UCSD-AML1 (cell line): ENCODE results near the gene UBE4B.

ENCODE experiments used
- DNase-seq: peaks from one replicate; lab custom pipeline; 2025; ENCODE audit not compliant: unreplicated experiment; lab: John Stamatoyannopoulos, UW

Gene UBE4B

DNA sequence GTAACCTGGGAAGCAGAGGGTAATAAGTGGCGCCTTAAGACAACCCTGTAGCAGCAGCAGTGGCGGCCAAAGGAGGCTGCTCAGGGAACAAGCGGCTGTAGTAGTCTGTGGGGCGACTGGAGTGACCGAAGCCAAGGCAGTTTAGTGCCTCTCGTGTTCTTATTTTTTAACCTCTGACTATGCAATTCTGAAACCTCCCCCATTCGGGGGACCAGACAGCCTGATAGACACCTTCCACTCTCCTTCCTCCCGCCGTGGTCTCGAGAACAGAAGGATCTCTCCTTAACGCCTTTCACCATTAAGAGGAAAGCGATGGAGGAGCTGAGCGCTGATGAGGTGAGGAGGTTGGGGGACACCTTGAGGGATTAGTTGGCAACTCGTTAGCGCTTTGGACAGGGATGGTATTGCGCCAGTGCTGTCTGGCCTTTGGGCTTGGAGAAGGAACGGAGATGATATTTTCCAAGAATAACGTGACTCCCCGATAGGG, 644 bp downstream of the UBE4B start:
- DNase-seq = no peak

DNA sequence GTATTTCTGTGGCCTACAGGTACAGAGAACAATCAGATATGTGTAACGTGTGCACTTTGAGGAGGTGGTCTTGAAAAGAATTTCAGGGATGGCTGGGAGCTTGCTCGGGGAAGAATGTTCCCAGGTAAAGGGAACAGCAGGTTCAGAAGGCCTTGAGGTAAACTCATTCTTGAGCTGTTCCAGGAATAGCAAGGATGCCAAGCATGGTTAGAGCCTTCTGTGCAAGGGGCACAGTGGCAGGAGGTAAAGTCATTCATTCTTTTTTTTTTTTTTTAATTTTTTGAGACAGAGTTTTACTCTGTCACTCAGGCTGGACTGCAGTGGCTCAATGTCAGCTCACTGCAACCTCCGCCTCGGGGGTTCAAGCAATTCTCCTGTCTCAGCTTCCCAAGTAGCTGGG, 10.0 kb downstream of the UBE4B start:
- no peak for DNase-seq

DNA sequence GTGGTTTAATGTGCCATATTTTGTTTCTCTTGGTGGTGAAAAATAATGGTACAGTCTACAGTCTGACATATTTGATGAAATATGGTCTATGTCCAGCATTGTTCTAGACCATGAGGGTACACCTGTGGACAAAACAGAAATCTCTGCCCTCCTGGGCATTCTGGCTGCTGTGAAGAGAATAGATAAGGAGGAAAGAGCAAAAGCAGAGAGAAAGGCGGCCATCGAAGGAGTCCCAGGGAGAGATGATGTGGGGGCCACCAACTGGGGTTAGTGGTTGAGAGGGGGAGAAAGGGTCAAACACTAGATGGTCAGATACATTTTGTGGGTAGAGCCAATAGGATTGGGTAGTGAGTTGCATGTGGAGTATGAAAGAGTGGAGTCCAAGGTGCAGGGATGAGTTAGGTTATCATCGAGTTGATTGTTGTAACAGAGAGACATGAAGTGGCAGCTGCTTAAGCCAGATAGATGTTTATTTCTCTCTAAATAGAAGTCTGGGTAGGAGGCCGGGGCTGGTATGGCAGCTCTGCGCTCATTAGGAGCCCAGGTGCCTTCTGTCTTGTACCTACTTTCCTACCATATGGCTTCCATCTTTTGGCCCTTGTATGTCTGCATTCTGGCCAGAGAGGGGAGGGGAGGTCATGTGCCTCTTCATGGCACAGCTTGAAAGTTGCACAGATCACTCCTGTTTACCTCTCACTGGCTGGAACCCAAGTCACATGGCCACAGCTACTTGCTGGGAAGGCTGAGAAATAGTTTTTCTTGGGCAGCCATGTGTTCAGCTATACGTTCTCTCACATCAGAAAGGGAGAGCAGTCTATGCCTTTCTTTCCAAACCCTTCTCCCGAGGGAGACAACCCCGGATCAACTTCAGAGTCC, 13.0 kb downstream of the UBE4B start:
- no peak for DNase-seq

DNA sequence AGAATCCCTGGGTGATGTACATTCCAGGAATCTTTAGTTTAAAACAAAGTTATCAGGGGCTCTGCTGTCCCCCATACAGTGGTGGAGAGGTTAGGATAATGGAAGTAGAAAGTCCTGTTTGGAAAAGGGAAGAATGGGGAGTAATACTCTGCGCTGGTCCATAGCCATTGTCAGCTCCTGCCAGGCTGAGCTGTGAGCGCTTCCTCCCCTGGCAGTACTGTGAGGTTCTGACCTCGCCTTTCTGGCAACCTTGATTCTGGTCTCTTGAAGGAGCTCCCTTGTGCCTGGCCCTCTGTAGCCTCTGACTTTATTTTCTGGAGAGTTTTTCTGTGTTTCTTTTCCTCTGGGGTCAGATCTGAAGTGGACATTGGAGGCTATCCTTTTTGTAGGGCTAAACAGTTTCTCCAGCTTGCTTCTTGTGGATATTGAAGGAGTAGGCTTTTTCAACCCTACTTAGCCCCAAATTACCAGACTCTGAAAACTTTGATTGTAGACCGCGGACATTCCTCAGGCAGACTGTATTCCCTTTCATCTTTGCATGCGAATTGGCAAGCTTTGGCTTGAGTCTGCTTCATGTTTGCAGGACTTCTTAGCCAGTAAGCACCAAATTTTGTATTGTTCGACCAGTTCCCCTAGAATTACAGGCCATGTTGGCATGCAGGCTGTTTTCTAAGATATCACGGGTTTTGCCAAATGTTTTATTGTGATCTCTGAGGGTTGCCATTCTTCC, 13.8 kb downstream of the UBE4B start:
- no peak for DNase-seq

DNA sequence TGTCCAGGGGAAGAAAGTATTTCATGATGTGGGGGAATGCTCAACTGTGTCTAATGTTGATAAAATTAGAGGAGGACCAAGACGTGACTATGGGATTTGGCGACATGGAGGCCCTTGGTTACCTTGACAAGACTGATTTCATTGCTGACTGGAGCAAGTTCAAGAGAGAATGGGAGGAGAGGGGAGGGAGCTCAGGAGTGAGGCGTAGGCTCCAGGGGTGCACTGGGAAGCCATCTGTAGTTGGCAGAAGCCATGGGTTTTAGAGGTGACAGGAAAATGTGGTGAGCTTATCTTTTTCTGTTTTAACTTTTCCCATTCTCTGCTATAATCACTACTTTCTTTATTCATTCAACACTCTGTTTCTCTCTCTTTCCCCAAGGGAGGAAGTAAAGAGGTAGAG, 15.8 kb downstream of the UBE4B start:
- no peak for DNase-seq

DNA sequence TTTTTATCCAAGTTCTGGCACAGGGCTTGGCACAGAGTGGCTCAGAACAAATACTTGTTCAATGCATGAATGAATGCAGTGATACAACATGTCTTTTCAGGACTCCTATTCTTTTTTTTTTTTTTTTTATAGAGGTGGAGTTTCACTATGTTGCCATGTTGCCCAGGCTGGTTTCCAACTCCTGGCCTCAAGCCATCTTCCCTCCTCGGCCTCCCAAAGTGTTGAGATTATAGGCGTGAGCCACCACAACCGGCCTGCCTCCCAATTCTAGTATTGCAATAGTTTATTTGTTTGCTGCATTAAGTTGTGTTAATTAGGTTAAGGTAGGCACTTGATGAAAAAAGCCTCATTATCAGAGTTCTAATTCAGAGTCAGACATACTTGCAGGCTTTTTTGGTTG, 17.9 kb downstream of the UBE4B start:
- no peak for DNase-seq

DNA sequence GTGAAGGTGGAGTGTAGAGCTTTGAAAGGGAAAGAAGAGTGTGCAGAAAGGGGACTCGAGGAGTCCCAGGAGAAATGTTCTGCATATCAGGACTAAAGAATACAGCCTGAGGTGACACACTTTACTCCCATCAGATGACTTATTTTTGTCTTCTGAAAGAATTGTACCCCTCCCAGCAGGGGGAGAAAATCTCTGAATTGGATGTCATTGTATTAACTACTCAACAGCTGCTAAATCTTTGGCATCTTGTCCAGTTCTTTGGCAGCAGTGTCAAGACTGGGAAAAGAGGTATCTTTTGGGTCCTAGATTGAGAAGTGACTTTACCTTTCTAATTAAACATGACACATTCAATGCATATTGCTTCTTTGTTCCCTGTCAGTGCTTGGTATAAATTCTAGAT, 18.9 kb downstream of the UBE4B start:
- DNase-seq = no peak

DNA sequence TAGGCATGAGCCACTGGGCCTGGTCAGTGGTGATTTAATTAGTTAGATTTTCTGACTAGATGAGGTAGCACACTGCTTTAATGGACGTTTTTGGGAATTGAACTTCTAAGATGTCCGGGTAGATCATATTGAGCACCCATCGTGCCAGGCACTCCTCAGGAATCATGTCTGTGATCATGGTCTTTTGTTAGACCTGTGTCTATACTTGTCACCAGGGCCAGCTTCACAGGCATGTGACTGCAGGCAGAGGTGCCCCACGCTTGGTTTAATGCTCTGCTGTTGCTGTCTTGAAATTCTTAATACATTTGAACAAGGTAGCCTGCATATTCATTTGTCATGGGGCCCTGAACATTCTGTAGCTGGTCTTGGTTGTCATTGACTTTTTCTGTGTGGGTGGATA, 19.6 kb downstream of the UBE4B start:
- no peak for DNase-seq

DNA sequence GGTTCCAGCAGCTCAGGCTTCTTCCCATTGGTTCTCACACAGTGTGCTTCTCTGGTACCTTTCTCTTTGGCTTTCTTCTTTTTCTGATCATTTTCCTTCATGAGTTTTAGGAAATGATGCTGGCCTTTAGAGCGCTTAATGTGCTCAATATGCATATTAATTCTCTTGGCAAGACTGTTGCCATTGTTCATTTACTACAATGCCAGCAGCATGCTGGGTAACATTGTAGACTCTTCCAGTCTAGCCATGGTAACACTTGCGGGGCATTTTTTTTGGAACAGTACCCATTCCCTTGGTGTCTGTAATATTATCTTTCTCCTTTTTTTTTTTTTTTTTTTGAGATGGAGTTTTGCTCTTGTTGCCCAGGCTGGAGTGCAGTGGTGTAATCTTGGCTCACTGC, 21.7 kb downstream of the UBE4B start:
- DNase-seq = no peak

DNA sequence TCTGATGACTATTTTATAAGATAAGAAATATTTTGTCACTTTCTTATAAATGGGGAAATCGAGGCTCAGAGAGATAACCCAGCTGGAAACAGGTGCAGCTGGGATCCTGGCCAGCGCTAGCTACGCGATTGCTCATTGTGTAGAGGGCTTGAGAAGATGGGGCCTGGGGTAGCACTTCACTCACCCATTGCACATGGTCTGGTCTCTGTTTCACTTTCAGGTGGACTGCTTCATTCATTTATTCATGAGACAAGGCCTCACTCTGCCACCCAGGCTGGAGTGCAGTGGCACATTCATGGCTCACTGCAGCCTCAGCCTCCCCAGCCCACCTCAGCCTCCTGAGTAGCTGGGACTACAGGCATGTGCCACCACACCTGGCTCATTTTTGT, 23.8 kb downstream of the UBE4B start:
- DNase-seq = no peak

DNA sequence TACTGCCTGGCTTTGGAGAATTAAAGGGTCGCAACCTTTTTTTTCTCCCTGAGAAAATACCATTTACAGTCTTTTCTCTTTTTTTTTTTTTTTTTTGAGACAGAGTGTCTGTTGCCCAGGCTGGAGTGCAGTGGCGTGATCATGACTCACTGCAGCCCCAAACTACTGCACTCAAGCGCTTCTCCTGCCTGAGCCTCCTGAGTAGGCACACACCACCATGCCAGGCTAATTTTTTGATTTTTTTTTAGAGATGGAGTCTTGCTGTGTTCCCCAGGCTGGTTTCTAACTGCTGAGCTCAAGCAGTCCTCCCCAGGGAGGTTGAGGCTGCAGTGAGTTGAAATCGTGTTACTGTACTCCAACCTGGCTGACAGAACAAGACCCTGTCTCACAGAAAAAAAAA, 24.6 kb downstream of the UBE4B start:
- DNase-seq = no peak

DNA sequence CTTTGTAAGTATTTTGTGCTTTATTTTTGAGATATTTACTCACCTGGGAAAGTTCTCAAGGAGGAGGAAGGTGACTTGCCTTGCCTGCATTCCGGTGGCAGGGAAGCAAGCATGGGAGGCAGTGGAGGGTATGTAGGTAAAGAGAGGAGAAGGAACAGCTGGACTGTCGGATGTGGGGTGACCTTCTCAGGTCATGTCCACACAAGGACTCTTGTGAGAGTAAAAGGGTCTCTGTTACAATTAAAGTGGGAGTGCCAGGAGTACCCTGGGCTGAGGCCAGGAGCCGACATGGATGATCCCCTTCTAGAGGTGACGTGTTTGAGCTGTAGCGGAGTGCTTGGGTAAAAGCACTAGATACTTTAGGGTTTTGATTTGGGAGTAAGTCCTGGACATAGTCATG, 25.0 kb downstream of the UBE4B start:
- no peak for DNase-seq

DNA sequence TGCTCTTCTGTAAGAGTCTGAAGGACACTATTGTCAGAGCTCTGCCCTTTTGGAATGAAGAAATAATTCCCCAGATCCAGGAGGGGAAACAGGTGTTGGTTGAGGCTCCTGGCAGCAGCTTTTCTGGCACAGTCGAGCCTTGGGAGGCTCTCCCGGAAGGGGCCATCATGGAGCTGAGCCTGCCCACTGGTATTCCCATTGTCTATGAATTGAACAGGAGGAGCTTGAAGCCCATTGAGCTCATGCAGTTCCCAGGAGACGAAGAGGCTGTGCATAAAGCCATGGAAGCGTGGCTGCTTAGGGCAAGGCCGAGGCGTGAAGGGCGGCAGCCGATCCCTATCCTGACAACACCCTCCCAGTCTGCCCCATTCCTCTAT, 26.6 kb downstream of the UBE4B start:
- no peak for DNase-seq

DNA sequence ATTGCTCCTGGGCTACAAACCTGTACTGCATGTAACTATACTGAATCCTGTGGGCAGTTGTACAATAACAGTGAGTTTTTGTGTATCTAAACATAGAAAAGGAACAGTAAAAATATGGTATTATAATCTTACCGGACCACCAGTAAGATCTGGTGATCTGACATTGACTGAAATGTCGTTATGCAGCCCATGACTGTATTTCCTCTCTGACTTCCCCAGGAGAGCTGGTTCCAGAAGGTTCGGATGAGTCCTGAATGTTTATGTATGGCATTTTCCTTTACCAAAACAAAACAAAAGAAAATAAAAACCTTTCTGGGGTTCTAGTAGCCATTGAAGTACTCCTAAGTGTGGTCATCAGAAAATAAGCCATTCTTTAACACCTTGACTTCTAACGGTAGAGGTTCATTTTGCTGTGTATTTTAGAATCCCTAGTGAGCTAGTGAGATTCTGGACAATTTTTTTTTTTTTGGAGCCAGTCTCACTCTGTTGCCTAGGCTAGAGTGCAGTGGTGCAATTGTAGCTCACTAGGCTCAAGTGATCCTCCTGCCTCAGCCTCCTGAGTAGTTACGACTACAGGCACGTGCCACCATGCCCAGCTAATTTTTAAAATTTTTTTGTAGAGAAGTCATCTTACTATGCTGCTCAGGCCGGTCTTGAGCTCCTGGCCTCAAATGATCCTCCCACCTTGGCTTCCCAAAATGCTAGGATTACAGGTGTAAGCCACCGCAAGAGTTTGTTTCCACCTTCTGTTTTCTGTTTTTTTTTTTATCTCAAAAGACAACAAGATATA, 27.7 kb downstream of the UBE4B start:
- no peak for DNase-seq

DNA sequence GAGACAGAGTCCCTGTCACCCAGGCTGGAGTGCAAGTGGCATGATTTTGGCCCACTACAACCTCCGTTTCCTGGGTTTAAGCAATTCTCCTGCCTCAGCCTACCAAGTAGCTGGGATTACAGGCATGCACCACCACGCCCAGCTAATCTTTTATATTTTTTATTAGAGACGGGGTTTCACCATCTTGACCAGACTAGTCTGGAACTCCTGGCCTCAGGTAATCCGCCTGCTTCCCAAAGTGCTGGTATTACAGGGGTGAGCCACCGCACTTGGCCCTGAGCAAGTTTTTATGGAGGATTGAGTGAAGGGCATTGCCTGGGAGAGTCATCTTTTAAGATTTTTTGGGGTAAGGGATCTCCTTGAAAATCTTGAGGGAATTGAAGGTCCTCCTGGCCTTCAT, 28.5 kb downstream of the UBE4B start:
- no peak for DNase-seq

DNA sequence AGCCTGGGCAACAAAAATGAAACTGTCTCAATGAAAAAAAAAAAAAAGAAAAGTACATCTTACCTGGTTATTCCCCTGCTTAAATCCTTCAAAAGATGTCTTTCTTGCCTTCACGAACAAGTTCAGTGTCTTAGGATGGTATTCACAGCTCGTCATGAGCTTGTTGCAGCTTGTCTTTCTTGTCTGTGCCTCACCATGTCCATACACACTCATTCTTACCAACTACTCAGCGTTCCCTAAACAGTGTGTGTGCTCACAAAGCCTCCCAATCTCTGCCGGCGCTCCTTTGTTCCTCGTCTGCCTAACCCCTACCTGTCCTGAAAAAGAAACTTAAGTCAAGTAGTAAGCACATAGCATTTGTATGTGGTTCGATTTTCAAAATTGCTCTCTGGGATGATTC, 31.1 kb downstream of the UBE4B start:
- DNase-seq = no peak

DNA sequence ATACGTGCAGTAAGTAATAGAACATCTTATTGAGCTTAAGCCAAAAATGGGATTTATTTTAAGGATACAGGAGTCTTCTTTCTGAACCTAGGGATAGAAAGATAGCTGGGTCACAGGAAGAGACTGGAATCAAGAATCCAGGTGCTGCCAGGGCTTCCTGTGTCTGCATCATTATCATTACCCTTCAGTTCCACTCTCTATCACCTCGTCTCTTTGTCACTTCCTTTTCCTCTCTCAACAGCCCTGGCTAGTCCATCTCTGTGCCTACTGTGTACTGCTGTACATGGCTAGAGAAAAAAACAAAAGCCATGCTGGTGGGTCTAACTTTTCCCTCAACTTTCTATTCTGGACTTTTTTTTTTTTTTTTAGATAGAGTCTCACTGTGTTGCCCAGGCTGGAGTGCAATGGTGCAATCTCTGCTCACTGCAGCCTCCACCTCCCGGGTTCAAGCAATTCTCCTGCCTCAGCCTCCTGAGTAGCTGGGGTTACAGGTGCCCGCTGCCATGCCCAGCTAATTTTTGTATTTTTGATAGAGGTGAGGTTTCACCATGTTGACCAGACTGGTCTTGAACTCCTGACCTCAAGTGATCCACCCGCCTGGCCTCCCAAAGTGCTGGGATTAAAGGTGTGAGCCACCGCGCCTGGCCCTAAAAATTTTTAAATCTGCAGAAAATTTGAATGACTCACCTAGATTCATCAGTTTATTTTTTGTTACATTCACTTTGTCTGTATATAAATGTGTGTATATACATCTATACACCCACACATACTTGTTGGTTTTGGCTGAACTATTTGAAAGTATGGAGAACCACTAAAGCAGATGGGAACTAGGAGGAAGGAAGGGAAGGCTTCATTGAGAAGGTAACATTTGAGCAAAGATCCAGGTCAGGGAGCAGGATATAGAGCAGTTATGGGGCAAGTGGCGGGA, 31.9 kb downstream of the UBE4B start:
- no peak for DNase-seq

DNA sequence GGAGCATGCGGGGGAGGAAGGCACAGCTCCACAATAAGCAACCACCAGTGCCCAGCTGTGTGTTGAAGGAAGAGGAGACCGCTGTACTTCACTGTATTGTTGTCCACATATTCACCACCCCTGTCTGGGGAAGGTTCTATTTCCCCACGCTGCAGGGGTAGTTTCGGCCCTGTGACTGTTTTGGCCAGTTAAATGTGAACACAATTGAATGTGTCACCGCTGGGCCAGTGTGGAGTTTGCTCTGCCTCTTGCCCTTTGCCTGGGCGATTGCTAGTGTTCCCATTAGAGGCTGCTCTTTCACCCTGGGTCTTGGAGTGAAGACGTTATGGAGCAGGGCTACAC, 32.6 kb downstream of the UBE4B start:
- peak; percentile 22 for DNase-seq

DNA sequence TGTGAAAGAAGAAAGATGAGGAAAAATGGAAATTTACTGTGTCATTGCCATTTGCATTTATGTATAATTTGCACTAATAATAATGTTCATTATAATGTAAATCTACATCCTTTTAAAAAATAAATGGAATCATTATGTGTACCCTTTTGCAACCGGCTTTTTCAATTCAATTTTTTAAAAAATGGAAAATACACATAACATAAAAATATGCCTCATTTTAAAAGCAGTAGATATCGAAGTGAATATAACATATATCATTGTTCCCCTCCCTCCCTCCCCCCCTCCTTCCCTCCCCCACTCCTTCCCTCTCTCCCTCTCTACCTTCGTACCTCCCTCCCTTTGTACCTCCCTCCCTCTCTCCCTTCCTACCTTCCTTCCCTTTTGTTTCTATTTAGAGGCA, 33.0 kb downstream of the UBE4B start:
- DNase-seq = no peak

DNA sequence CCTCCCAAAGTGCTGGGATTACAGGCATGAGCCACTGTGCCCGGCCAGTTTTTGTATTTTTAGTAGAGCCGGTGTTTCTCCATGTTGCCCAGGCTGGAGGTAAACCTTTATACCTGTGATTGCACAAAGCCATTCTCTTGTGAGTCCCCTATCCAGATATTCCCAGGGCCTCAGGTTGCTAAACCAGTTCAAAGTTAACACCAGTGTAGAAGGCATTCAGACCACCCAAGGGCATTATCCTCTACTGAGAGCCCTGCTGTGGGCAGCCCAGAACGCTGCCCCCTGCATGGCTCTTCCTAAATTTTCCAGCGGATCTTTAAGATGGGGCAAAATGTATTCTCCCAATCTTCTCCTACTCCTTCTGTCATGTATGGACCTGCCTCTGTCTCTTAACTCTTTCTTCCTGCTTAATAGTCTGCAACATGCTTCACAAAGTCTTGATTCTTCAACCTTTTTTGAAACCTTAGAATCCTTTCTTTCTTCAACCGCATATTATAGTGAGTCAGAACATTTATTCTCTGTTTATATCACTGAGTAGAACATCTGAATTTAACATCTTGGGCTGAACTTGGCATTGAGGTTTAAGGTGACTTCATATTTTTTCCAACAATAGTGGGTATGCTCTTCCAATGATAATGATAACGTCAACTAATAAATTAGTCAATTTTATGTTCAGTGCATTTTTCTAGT, 36.0 kb downstream of the UBE4B start:
- no peak for DNase-seq
